Fibroblast of villous mesenchyme (primary cell): ENCODE results near the gene SLC28A1. TPM values are rescaled to one million over a fixed set of nuclear protein-coding genes. Genes with fewer than 3 reads are reported as not detected.

Experiments
- DNase-seq: peaks from one replicate; pipeline ENCODE4 v3.0.0-alpha.2; 2010; ENCODE audit warnings: low read depth
- H3K4me3 ChIP-seq: 2 replicates; pipeline ENCODE4 v1.5.1; 2011; ENCODE audit warnings: low read depth, mild to moderate bottlenecking, low read length
- total RNA-seq: library from RNA; depleted of rRNA; stranded (reverse); fragments of >200 nt; gene quantifications from 2 replicates; pipeline ENCODE4 v1.2.3, GENCODE V29; 2012
- TF ChIP-seq, protein P1 (sequence below): IDR thresholded peaks from 2 replicates; pipeline ENCODE4 v1.5.1; 2012; ENCODE audit warnings: low read depth, mild to moderate bottlenecking, low read length; ENCODE audit not compliant: insufficient read depth

SLC28A1 gene
- total RNA-seq, 1 donor = not detected

DNA sequence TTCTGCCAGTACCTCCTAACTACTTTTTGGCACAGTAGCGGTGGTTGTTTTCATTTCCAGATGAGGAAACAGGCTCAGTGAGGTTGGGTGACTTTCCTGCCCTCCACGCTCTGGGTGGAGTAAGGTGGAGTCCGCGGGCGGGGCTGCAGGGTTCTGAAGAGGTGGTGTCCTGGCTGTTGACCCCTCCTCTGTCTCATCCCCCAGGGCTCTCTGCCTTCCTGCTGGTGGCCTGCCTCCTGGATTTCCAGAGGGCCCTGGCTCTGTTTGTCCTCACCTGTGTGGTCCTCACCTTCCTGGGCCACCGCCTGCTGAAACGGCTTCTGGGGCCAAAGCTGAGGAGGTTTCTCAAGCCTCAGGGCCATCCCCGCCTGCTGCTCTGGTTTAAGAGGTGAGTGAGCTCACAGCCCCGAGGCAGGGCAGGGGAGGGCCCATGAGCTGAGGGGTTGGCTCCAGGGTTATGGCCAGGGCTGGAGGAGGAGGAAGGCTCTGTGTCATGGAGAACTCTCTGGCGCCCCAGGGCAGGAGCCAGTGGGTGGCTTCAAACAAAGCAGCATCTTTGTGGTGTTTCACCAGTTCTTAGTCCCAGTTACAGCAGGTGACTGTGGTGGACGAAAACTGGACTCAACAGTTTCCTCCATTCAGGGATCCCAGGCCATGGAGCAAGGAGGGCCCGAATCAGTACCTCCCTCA lies 10.4 kb downstream of the SLC28A1 start:
- no peak overlapping the region for H3K4me3 ChIP-seq
- DNase-seq = no peak
- TF ChIP-seq, protein P1, sequence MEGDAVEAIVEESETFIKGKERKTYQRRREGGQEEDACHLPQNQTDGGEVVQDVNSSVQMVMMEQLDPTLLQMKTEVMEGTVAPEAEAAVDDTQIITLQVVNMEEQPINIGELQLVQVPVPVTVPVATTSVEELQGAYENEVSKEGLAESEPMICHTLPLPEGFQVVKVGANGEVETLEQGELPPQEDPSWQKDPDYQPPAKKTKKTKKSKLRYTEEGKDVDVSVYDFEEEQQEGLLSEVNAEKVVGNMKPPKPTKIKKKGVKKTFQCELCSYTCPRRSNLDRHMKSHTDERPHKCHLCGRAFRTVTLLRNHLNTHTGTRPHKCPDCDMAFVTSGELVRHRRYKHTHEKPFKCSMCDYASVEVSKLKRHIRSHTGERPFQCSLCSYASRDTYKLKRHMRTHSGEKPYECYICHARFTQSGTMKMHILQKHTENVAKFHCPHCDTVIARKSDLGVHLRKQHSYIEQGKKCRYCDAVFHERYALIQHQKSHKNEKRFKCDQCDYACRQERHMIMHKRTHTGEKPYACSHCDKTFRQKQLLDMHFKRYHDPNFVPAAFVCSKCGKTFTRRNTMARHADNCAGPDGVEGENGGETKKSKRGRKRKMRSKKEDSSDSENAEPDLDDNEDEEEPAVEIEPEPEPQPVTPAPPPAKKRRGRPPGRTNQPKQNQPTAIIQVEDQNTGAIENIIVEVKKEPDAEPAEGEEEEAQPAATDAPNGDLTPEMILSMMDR = no peak

DNA sequence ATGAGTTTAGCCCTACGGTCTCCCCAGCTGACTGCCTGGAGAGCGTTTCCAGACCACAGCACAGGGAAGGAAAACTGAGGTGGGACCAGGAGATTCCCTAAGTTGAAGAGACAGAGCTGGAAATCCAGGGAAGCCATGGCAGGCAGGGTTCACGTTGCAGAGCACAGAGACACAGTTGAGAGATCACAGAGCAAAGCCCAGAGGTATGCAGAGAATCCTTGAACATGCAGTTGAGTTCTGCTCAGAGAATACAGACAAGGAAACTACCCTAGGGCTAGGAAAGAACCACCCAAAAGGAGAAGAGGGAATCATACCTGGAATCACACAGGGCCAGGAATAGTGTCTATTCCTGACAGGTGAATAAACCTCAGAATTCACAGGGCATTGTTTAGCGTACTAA lies 14.3 kb downstream of the SLC28A1 start:
- H3K4me3 ChIP-seq = no peak overlapping the region
- DNase-seq = no peak
- TF ChIP-seq, protein P1 = no peak

DNA sequence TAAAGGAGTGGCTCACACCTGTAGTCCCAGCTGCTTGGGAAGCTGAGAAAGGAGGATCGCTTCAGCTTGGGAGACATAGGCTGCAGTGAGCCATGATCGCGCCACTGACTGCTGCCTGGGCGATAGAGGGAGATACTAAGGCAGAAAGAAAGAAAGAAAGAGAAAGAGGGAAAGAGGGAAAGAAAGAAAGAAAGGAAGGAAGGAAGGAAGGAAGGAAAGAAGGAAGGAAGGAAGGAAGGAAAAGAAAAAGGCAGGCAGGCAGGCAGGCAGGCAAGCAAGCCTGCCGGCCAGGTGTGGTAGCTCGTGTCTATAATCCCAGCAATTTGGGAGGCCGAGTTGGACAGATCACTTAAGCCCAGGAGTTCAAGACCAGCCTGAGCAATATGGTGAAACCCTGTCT lies 15.3 kb downstream of the SLC28A1 start:
- DNase-seq = no peak
- TF ChIP-seq, protein P1 = no peak
- H3K4me3 ChIP-seq = no peak overlapping the region

DNA sequence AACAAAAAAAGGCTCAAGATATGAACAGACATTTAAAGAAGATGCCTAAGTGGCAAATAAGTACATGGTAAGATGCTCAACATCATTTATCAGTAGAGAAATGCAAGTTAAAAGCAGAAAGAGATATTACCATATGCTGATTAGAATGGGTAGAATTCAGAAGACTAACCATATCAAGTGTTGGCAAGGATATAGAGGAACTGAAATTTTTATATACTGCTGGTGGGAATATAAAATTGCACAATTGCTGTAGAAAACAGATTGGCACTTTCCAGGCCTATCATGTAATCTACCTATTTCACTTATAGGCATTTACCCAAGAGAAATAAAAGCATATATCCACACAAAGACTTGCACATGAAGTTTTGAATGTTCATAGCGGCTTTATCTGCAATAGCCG lies 17.1 kb downstream of the SLC28A1 start:
- TF ChIP-seq, protein P1 = no peak

DNA sequence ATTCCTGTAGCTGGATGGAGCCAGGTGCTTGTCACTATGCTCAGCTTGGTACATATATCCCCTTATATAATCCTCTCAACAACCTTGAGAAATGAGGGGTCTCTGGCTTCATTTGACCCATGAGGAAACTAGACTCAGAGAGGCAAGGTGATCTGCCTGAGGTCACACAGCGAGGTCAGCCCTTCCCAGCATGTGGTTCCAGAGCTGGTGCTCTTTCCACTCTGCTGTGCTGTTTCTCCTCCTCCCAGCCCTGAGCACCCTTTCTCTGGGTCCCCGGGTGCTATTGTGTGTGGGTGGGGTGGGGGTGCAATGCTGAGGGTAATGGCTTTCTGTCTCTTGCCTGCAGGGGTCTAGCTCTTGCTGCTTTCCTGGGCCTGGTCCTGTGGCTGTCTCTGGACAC lies 19.3 kb downstream of the SLC28A1 start:
- H3K4me3 ChIP-seq = no peak overlapping the region
- no peak for DNase-seq
- TF ChIP-seq, protein P1 = no peak

More for the DNA sequence above, 17.1 kb downstream of the SLC28A1 start:
- no peak for DNase-seq
- no peak overlapping the region for H3K4me3 ChIP-seq

DNA sequence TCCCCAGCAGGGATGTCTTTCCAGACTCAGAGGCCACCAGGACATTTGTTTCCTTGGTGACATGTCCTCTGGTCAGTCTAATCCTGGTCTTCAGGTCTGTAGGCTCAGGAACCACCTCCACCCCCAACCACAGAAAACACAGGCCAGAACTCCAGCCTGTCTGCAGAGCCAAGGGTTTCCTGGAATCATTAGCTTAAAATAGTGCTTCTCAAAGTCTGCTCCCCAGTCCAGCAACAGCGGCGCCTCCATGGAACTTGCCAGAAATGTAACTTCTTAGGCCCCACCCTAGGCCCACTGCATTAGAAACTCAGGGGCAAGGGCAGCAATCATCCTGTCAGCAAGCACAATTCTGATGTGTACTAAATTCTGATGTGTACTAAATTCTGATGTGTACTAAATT lies 20.0 kb downstream of the SLC28A1 start:
- no peak for DNase-seq

More for the DNA sequence above, 20.0 kb downstream of the SLC28A1 start:
- no peak overlapping the region for H3K4me3 ChIP-seq
- TF ChIP-seq, protein P1 = no peak
